Endothelial cell of umbilical vein (primary cell): ENCODE results near the gene USP11. TPM values are rescaled to one million over a fixed set of nuclear protein-coding genes. Genes with fewer than 3 reads are reported as not detected.

Experiments used
- BruUV-seq: library from RNA; stranded (reverse); fragments of 400-500 nt; replicated peaks from 2 replicates; lab custom pipeline; 2021; lab: Mats Ljungman, UMichigan
- CTCF ChIA-PET: fragments of 300-600, 350-600 bp; sonication (Branson Sonifier 250); formaldehyde crosslinking; loops from one replicate; lab custom pipeline; 2021; ENCODE audit warnings: antibody characterized with exemption, inconsistent platforms; lab: Charles Lee
- POLR2A ChIA-PET: fragments of 300-600, 350-600 bp; sonication (Branson Sonifier 250); formaldehyde crosslinking; loops from one replicate; lab custom pipeline; 2021; ENCODE audit warnings: antibody characterized with exemption, inconsistent platforms; lab: Charles Lee
- DNase-seq: peaks from one replicate; pipeline ENCODE4 v3.0.0-alpha.2; 2011; ENCODE audit warnings: low read depth, low spot score
- FAIRE-seq: peaks from 2 replicates; lab custom pipeline; 2011; peaks lifted over from hg19 to GRCh38; lab: Jason Lieb, UNC
- H2AFZ ChIP-seq: 2 replicates; pipeline ENCODE4 v1.6.0; 2012; ENCODE audit warnings: low read depth, low read length, control low read depth, inconsistent platforms
- H3K27ac ChIP-seq: 2 replicates; pipeline ENCODE4 v1.5.1; 2011; ENCODE audit warnings: low read depth, mild to moderate bottlenecking, control low read depth, low read length, moderate library complexity; ENCODE audit not compliant: insufficient read depth
- H3K27me3 ChIP-seq, 2 experiments: 2 replicates each; pipeline versions ENCODE4 v1.6.0 to v1.6.1; 2011; ENCODE audit warnings: low read length in 2 of 2, mixed read lengths in 1 of 2; ENCODE audit not compliant: control insufficient read depth in 2 of 2, insufficient read depth in 2 of 2
- H3K36me3 ChIP-seq, 2 experiments: 2 replicates in 1 of 2; 3 replicates in 1 of 2; pipeline ENCODE4 v1.5.1; 2011; ENCODE audit warnings: low read length in 2 of 2, mild to moderate bottlenecking in 1 of 2, moderate library complexity in 1 of 2; ENCODE audit not compliant: control insufficient read depth in 2 of 2, insufficient read depth in 2 of 2; ENCODE audit errors: extremely low read depth in 1 of 2
- H3K4me1 ChIP-seq: 3 replicates; pipeline ENCODE4 v1.5.1; 2011; ENCODE audit warnings: mild to moderate bottlenecking, low read length; ENCODE audit not compliant: control insufficient read depth, insufficient read depth; ENCODE audit errors: extremely low read depth
- H3K4me2 ChIP-seq: 2 replicates; pipeline ENCODE4 v1.6.1; 2011; ENCODE audit warnings: low read length, control low read depth, mixed read lengths; ENCODE audit not compliant: insufficient read depth
- H3K4me3 ChIP-seq, 3 experiments: fragments of 200-600 bp in 1 of 3; sonication (generic), shearing (Covaris generic) in 1 of 3; replicated peaks in 1 of 3; 2 replicates each; pipeline ENCODE4 v1.5.1; 2011 to 2016; ENCODE audit warnings: control low read depth in 3 of 3, low read length in 3 of 3, mild to moderate bottlenecking in 2 of 3, inconsistent platforms in 1 of 3, low read depth in 1 of 3, moderate library complexity in 1 of 3; ENCODE audit not compliant: insufficient read depth in 1 of 3
- H3K79me2 ChIP-seq: 2 replicates; pipeline ENCODE4 v1.6.0; 2012; ENCODE audit warnings: low read length, inconsistent platforms; ENCODE audit not compliant: control insufficient read depth, insufficient read depth
- H3K9ac ChIP-seq: replicated peaks from 2 replicates; pipeline ENCODE3; 2011; ENCODE audit warnings: low read length, control low read depth; ENCODE audit not compliant: insufficient read depth; ENCODE audit errors: extremely low read depth
- H3K9me1 ChIP-seq: replicated peaks from 3 replicates; pipeline ENCODE4 v1.6.0; 2011; ENCODE audit warnings: mild to moderate bottlenecking, low read length; ENCODE audit not compliant: control insufficient read depth, insufficient read depth; ENCODE audit errors: extremely low read depth
- H3K9me3 ChIP-seq: replicated peaks from 2 replicates; pipeline ENCODE4 v1.5.1; 2012; ENCODE audit warnings: low read length, inconsistent platforms; ENCODE audit not compliant: control insufficient read depth, insufficient read depth
- H4K20me1 ChIP-seq: replicated peaks from 2 replicates; pipeline ENCODE3; 2011; ENCODE audit warnings: mild to moderate bottlenecking, low read length; ENCODE audit not compliant: control insufficient read depth, insufficient read depth; ENCODE audit errors: extremely low read depth
- CTCF ChIP-seq, 2 donors: IDR thresholded peaks; 1 replicate in 1 of 2; 2 replicates in 1 of 2; pipeline ENCODE4 v1.5.1; 2011; ENCODE audit warnings: low read length in 2 of 2, mild to moderate bottlenecking in 2 of 2, moderate library complexity in 2 of 2, control low read depth in 1 of 2, inconsistent platforms in 1 of 2, low read depth in 1 of 2; ENCODE audit not compliant: insufficient read depth in 1 of 2; ENCODE audit errors: extremely low read depth in 1 of 2
- FOS ChIP-seq: IDR thresholded peaks from 2 replicates; pipeline ENCODE4 v1.6.1; 2011; ENCODE audit warnings: mild to moderate bottlenecking, low read length, moderate library complexity, borderline replicate concordance; ENCODE audit not compliant: insufficient read depth
- GATA2 ChIP-seq: IDR thresholded peaks from 2 replicates; pipeline ENCODE4 v1.7.0; 2011; ENCODE audit warnings: low read depth, mild to moderate bottlenecking, moderate library complexity, mixed read lengths, low read length; ENCODE audit not compliant: insufficient read length, insufficient read depth
- MYC ChIP-seq: IDR thresholded peaks from one replicate; pipeline ENCODE4 v1.6.1; 2011; ENCODE audit warnings: mild to moderate bottlenecking, low read depth, low read length
- POLR2A ChIP-seq: IDR thresholded peaks from 2 replicates; pipeline ENCODE4 v1.6.1; 2012; ENCODE audit warnings: low read depth, mild to moderate bottlenecking, control low read depth, low read length
- POLR2AphosphoS5 ChIP-seq: IDR thresholded peaks from 2 replicates; pipeline ENCODE4 v1.6.1; 2012; ENCODE audit warnings: low read depth, mild to moderate bottlenecking, control low read depth, low read length, moderate library complexity; ENCODE audit not compliant: insufficient read depth
- dilution Hi-C: fragments of 300-500 bp; cut with MboI; formaldehyde crosslinking; loops from one replicate; pipeline ENCODE4 v1.15.0; 2019; ENCODE audit warnings: low sequenced_read_pairs; ENCODE audit not compliant: extremely low pct_ligation_motif_present
- intact Hi-C: fragments of 100-400 bp; cut with micrococcal nuclease; formaldehyde crosslinking; loops from one replicate; pipeline ENCODE4 v1.10.0; 2022
- polyA plus RNA-seq, 4 experiments: library from polyadenylated mRNA; depleted of rRNA in 3 of 4; stranded (reverse) in 3 of 4; unstranded in 1 of 4; fragments of >200 nt; gene quantifications; 2 replicates each; pipeline versions ENCODE4 v1.2.1 to v1.2.3, GENCODE V29; 2011 to 2012; ENCODE audit warnings: missing spikeins in 1 of 4
- total RNA-seq: library from RNA; stranded (reverse); gene quantifications from 2 replicates; pipeline ENCODE4 v1.2.3, GENCODE V29; 2021
- TF ChIP-seq, protein P1 (sequence below): IDR thresholded peaks from 2 replicates; pipeline ENCODE4 v1.6.1; 2011; ENCODE audit not compliant: insufficient read depth, insufficient read length

USP11 gene
- total and polyA plus RNA-seq, 2 donors (not counting 3 experiments of a cell fraction or from before 2014, with no cell fraction given), result 24.0 to 36.4 TPM

GRCh38 chrX:47239199-47239598 is 6.4 kb downstream of the USP11 start:
- intact Hi-C loops, result no loop called here
- H3K36me3 ChIP-seq, result peaks cover 0 to 23% of the 10 kb centered on the region in 2 experiments
- H2AFZ ChIP-seq, result no peak overlapping the region
- no peaks in the 10 kb centered on the region for H4K20me1 ChIP-seq
- dilution Hi-C loops, result no loop called here
- no peak for TF ChIP-seq GATA2
- TF ChIP-seq CTCF (IDR thresholded peaks at IDR 0.05; ENCODE audit: extremely low read depth in 1 of 2, insufficient read depth in 1 of 2, low read depth in 1 of 2, low read length in 2 of 2), result no peak
- TF ChIP-seq MYC, result no peak
- no peak for TF ChIP-seq FOS
- TF ChIP-seq POLR2A, result no peak
- TF ChIP-seq, protein P1, sequence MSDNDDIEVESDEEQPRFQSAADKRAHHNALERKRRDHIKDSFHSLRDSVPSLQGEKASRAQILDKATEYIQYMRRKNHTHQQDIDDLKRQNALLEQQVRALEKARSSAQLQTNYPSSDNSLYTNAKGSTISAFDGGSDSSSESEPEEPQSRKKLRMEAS, result no peak
- no peak for TF ChIP-seq POLR2AphosphoS5
- POLR2A ChIA-PET, result no interaction called here
- H3K27me3 ChIP-seq, result no peaks in the 10 kb centered on the region
- H3K79me2 ChIP-seq, result peaks cover 8% of the 10 kb centered on the region
- H3K4me2 ChIP-seq, result no peak overlapping the region
- H3K9me1 ChIP-seq, result no peaks in the 10 kb centered on the region
- H3K27ac ChIP-seq, result no peak overlapping the region
- H3K9me3 ChIP-seq, result no peaks in the 10 kb centered on the region
- no peak for DNase-seq
- BruUV-seq, result no TSS peak
- no peak for FAIRE-seq
- CTCF ChIA-PET, result no interaction called here
- H3K4me1 ChIP-seq, result no peaks in the 10 kb centered on the region
- no peak overlapping the region for H3K4me3 ChIP-seq
- no peak overlapping the region for H3K9ac ChIP-seq
